Neuron (in vitro differentiated cells): ENCODE results near the gene TAS1R3.

ENCODE experiments used
- H2AFZ ChIP-seq: one replicate; pipeline ENCODE4 v1.6.1; 2013; ENCODE audit warnings: low read depth, mild to moderate bottlenecking, inconsistent platforms, low read length, moderate library complexity
- H3K27me3 ChIP-seq: one replicate; pipeline ENCODE4 v1.6.1; 2013; ENCODE audit warnings: low read length; ENCODE audit not compliant: insufficient read depth
- H3K36me3 ChIP-seq: one replicate; pipeline ENCODE4 v1.6.1; 2013; ENCODE audit warnings: low read length; ENCODE audit not compliant: insufficient read depth
- H3K4me1 ChIP-seq: one replicate; pipeline ENCODE4 v1.6.1; 2013; ENCODE audit warnings: low read length; ENCODE audit not compliant: insufficient read depth
- H3K4me3 ChIP-seq: 2 replicates; pipeline ENCODE4 v1.5.1; 2013; ENCODE audit warnings: mild to moderate bottlenecking, low read length, moderate library complexity
- H3K9me3 ChIP-seq: one replicate; pipeline ENCODE4 v1.6.1; 2013; ENCODE audit warnings: low read length

TAS1R3 gene

GRCh38 chr1:1318131-1318652 lies 12.9 kb upstream of the TAS1R3 start:
- Histone ChIP-seq H3K36me3 (peaks cover 49% of the 10 kb centered on the region), H3K9me3 (no peaks in the 10 kb centered on the region), H3K4me1 (peaks cover 5% of the 10 kb centered on the region), H3K27me3 (no peaks in the 10 kb centered on the region), H3K4me3 (no peak overlapping the region), H2AFZ (no peak overlapping the region)

DNA sequence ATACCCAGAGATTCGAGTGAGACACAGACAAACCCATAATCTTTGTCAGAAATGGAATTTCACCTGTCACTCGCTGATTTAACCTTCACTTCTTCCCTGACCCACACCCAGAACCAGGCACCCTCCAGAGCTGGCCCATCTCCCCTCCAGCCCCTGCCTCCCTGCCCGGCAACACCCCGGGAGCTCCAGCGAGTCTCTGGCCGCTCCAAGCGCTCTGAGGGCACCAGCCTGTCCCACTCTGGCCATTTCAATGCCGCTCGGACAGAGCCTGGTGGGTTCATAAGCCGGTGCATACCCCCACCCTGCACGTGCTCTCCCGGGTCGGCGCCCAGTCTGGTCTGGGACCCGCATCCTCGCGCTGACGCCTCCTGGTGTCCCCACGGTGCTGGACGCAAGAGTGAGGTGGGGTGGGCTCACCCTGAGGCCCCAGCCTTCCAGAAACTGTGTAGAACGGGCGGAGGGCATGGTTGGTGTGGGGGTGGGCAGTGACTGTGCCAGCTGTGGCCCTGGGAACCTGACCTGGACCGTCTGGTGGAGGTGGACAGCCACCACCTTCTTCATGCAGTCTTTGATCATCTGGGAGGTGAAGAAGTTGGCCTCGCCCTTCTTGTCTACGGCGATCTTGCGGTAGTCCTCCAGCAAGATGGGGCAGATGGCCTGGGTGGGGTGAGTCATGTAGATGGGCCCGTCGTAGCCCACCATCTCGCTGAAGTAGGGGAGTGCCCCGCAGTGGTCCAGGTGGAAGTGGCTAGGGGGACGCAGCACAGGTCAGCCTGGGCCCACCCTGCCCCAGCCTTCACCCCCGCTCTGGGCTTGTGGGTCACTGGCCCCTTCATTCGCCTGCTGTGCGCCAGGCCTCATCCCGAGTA lies 12.1 kb upstream of the TAS1R3 start:
- H3K36me3 ChIP-seq = peaks cover 41% of the 10 kb centered on the region
- no peaks in the 10 kb centered on the region for H3K9me3 ChIP-seq
- no peak overlapping the region for H3K4me3 ChIP-seq
- peaks cover 11% of the 10 kb centered on the region for H3K4me1 ChIP-seq
- no peaks in the 10 kb centered on the region for H3K27me3 ChIP-seq
- no peak overlapping the region for H2AFZ ChIP-seq

DNA sequence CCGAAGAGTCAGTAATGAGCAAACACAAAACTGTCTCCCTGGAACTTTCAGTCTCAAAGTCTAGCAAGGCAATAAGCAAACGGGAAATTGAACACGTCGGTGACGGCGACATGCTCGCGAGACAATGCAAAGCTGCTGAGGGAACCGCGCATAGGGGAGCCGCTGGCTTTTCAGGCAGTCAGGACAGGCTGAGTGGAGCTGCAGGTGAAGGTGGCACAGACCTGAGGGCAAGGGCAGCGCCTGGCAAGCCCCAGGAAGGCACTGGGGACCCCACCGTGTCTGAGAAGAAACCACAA lies 11.5 kb upstream of the TAS1R3 start:
- Histone ChIP-seq H2AFZ (no peak overlapping the region), H3K36me3 (peaks cover 35% of the 10 kb centered on the region), H3K27me3 (no peaks in the 10 kb centered on the region), H3K4me3 (no peak overlapping the region), H3K9me3 (no peaks in the 10 kb centered on the region), H3K4me1 (peaks cover 11% of the 10 kb centered on the region)

GRCh38 chr1:1320666-1321448 lies 10.2 kb upstream of the TAS1R3 start:
- H3K36me3 ChIP-seq = peaks cover 28% of the 10 kb centered on the region
- no peak overlapping the region for H3K4me3 ChIP-seq
- H3K27me3 ChIP-seq = no peaks in the 10 kb centered on the region
- no peaks in the 10 kb centered on the region for H3K9me3 ChIP-seq
- H2AFZ ChIP-seq = no peak overlapping the region
- peaks cover 20% of the 10 kb centered on the region for H3K4me1 ChIP-seq

DNA sequence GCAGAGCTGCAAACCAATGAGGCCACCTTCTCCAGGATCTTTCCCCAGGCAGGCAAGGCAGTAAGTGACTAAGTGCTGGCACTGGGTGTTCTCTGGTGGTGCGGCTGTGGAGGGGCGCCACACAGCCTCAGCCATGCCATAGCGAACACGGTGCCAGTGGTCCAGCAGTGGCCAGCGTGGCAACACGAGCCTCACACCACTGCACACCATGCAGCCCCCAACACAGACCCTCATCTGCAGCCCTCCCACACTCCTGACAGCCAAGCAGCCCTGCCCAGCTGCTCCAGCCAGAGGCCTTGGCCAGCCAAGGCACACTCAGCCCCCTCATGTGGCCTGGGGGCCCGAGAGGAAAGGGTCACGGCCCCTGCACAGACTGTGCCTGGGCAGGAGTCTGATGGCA lies 9.6 kb upstream of the TAS1R3 start:
- no peak overlapping the region for H3K4me3 ChIP-seq
- peaks cover 22% of the 10 kb centered on the region for H3K4me1 ChIP-seq
- H3K9me3 ChIP-seq = no peaks in the 10 kb centered on the region
- peaks cover 28% of the 10 kb centered on the region for H3K36me3 ChIP-seq
- H2AFZ ChIP-seq = no peak overlapping the region
- H3K27me3 ChIP-seq = no peaks in the 10 kb centered on the region

GRCh38 chr1:1322418-1322817 lies 8.7 kb upstream of the TAS1R3 start:
- H3K27me3 ChIP-seq = no peaks in the 10 kb centered on the region
- H3K36me3 ChIP-seq = peaks cover 33% of the 10 kb centered on the region
- peaks cover 22% of the 10 kb centered on the region for H3K4me1 ChIP-seq
- H3K9me3 ChIP-seq = no peaks in the 10 kb centered on the region
- no peak overlapping the region for H2AFZ ChIP-seq
- H3K4me3 ChIP-seq = no peak overlapping the region

- Histone ChIP-seq H2AFZ (no peak overlapping the region), H3K4me1 (peaks cover 22% of the 10 kb centered on the region), H3K36me3 (peaks cover 36% of the 10 kb centered on the region), H3K9me3 (no peaks in the 10 kb centered on the region), H3K4me3 (peak overlapping the region; percentile 33), H3K27me3 (no peaks in the 10 kb centered on the region)
Measured at GRCh38 chr1:1322952-1323351, 8.1 kb upstream of the TAS1R3 start.

DNA sequence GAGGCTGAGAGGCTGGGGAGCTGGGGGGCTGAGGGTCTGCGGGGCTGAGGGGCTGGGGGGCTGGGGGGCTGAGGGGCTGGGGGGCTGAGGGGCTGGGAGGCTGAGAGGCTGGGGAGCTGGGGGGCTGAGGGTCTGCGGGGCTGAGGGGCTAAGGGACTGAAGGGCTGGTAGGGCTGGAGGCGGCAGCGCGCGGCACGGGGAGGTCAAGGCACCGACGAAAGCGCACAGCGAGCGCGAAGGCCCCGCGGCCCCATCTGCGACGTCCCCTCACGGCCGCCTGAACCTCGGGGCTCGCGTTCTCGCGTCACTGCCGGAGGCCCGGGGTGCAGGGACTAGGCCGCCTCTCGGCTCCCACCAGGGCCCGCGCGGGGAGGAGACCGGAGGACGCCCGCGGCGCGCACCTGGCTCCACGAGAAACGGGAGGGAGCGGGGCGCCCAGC lies 7.0 kb upstream of the TAS1R3 start:
- Histone ChIP-seq H3K4me3 (peak overlapping the region; percentile 98), H2AFZ (no peak overlapping the region), H3K4me1 (peaks cover 22% of the 10 kb centered on the region), H3K36me3 (peaks cover 36% of the 10 kb centered on the region), H3K9me3 (no peaks in the 10 kb centered on the region), H3K27me3 (no peaks in the 10 kb centered on the region)

DNA sequence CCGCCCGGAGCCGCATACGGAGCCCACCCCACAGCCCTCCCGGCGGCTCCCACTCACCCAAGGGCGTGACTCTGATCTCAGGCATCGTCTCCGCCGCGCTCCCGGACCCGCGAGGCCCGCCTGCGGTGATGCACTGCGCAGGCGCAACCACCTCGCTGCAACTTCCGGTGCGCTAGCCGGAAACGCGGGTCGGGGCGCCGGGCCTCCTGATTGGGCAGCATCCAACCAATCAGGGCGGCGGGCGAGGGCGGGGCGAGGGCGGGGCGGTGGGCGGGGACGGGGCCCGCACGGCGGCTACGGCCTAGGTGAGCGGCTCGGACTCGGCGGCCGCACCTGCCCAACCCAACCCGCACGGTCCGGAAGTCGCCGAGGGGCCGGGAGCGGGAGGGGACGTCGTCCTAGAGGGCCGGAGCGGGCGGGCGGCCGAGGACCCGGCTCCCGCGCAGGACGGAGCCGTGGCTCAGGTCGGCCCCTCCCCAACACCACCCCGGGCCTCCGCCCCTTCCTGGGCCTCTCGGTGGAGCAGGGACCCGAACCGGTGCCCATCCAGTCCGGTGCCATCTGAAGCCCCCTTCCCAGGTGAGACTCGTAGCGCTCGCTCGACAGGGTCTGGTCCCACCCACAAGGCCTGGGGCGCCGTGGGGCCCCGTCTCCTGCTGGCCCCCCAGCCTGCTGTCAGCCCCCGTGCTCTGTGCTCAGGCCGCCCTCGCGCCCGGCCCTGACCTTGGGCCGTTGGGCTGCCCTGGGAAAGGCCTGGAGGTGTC lies 6.4 kb upstream of the TAS1R3 start, which contains the start of the genes CPTP and INTS11:
Gene CPTP, plus strand, starts transcription at position 279 of the 764 bp plus-strand sequence. CDS start 2,109 bp downstream, outside the sequence.
Gene INTS11, minus strand, starts transcription at position 137 of the 764 bp plus-strand sequence. Its CDS starts 52 bp downstream, at position 85.
- no peak within 1 kb of the TSS for H2AFZ ChIP-seq
- H3K27me3 ChIP-seq = no peaks in the 10 kb centered on the region
- peak within 1 kb of the TSS; percentile 98 for H3K4me3 ChIP-seq
- no peaks in the 10 kb centered on the region for H3K9me3 ChIP-seq
- peaks cover 30% of the 10 kb centered on the region for H3K36me3 ChIP-seq
- peaks cover 22% of the 10 kb centered on the region for H3K4me1 ChIP-seq

DNA sequence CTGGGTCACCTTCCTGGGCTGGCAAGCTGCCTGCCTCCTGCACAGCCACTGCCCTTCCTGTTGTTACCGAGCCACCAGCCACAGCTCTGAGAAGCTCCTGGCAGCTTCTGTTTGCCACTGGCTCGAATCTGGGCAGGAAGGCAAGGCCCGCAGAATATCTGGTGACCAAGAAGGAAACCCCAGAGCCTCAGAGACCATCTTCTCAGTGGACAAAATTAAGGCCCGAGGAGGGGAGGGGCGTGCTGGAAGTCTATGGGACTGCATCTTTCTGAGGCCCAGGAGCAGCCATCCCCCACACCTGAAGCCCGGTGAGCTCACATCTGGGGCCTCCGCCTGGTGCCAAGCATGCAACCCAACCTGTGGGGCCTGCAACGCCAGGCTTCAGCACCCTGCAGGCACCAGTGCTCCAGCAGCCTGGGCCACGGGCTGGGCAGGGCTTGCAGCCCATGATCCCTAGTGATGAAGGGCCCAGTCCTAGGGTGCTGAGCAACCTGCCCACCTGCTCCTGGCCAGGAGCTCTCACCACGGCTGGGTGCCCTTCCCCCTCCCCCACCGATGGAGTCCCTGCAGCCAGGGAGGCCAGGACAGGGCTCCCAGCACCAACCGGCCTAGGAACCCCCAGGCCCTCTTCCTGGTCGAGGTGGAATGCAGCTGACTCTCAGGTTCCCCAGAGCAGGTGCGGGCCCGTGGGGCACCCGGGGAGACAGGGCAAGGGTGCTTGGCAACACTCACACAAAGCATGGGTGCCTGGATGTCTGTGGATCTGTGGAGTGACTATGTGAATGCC lies 5.6 kb upstream of the TAS1R3 start:
- H3K36me3 ChIP-seq = peaks cover 22% of the 10 kb centered on the region
- H3K4me1 ChIP-seq = peaks cover 24% of the 10 kb centered on the region
- H2AFZ ChIP-seq = no peak overlapping the region
- no peaks in the 10 kb centered on the region for H3K9me3 ChIP-seq
- peak overlapping the region; percentile 98 for H3K4me3 ChIP-seq
- H3K27me3 ChIP-seq = no peaks in the 10 kb centered on the region

GRCh38 chr1:1326075-1326605 lies 4.9 kb upstream of the TAS1R3 start:
- Histone ChIP-seq H3K4me1 (peaks cover 30% of the 10 kb centered on the region), H3K36me3 (peaks cover 16% of the 10 kb centered on the region), H2AFZ (no peak overlapping the region), H3K27me3 (no peaks in the 10 kb centered on the region), H3K9me3 (no peaks in the 10 kb centered on the region), H3K4me3 (peak overlapping the region; percentile 98)

DNA sequence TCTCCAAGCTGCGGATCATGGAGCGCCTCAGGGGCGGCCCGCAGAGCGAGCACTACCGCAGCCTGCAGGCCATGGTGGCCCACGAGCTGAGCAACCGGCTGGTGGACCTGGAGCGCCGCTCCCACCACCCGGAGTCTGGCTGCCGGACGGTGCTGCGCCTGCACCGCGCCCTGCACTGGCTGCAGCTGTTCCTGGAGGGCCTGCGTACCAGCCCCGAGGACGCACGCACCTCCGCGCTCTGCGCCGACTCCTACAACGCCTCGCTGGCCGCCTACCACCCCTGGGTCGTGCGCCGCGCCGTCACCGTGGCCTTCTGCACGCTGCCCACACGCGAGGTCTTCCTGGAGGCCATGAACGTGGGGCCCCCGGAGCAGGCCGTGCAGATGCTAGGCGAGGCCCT lies 3.8 kb upstream of the TAS1R3 start:
- Histone ChIP-seq H3K36me3 (peaks cover 16% of the 10 kb centered on the region), H3K9me3 (no peaks in the 10 kb centered on the region), H3K4me1 (peaks cover 34% of the 10 kb centered on the region)

More for the DNA sequence above, 3.8 kb upstream of the TAS1R3 start:
- no peaks in the 10 kb centered on the region for H3K27me3 ChIP-seq
- no peak overlapping the region for H3K4me3 ChIP-seq
- H2AFZ ChIP-seq = no peak overlapping the region
